ENCODE measurements around the gene PITPNC1. TPM values are rescaled to one million over a fixed set of nuclear protein-coding genes. Genes with fewer than 3 reads are reported as not detected.
A peak's percentile ranks its signal among the peaks of the same experiment; 100 is the strongest.
"Not testable (repeated sequence)": the region's sequence is repeated elsewhere in the genome, so short reads cannot be mapped to it uniquely, and the experiment has no call there.

PITPNC1 gene
- total RNA-seq, 1 donor from 2014 or later = 16.1 TPM

DNA sequence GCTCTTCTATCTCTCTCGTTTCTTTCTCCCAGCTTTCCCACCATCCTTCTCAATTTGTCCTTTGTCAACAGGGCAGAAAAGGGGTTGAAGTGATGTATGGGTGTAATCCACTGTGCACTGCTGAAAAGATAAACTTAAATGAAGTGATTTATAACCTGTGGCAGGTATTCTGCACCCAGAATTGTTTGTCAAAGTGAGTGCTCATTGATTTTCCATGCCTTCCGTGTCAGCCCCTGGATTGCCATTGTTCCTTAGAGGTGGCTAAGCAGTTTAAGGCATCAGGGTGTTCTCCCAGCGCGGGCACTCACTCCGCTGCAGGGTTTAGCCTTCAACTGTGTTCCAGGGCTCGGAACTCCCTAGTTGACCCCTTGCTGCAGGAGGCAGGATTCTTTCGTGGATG lies 82.9 kb downstream of the PITPNC1 start:
- no peak for DNase-seq (ENCODE audit: low read depth in 2 of 2)

DNA sequence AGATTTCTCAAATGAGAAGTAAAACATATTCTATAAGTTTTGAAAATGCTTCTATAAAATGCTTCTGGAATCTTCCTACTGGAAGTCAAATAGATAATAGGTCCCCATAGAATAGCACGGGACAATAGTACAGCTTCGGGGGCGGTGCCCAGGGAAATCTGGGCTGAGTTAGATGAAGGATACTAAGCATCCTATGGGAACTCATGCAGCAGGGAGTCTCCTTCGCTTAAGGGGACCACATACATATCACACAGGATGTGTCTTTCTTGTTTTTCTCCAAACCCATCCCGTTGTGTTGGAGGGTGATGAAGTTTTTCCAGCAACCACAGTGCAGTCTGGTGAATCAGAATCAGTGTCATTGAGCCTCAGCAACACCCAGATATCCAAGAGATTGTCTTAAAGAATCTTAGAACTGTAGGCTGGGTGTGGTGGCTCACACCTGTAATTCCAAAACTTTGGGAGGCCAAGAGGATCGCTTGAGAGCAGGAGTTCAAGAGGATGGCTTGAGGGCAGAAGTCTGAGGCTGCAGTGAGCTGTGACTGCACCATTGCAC lies 84.2 kb downstream of the PITPNC1 start:
- no peak for DNase-seq (ENCODE audit: low read depth in 2 of 2)

DNA sequence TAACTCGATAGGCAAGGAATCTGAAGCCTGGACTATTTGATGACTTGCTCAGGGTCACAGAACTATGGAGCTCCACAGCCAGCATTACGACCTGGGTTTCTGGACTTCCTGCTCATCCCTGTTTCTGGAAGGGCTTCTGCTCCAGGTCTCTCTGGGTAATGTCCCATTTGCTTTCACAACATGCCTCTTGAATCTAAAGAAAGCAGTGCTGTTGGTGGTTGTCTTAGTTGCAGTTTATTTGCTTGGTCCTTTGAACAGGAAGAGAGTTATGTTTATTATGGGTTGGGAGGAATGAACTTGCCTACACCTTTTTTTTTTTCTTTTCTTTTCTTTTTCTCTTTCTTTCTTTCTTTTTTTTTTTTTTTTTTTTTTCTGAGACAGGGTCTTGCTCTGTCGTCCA lies 84.8 kb downstream of the PITPNC1 start:
- DNase-seq (ENCODE audit: low read depth in 2 of 2) = no peak

DNA sequence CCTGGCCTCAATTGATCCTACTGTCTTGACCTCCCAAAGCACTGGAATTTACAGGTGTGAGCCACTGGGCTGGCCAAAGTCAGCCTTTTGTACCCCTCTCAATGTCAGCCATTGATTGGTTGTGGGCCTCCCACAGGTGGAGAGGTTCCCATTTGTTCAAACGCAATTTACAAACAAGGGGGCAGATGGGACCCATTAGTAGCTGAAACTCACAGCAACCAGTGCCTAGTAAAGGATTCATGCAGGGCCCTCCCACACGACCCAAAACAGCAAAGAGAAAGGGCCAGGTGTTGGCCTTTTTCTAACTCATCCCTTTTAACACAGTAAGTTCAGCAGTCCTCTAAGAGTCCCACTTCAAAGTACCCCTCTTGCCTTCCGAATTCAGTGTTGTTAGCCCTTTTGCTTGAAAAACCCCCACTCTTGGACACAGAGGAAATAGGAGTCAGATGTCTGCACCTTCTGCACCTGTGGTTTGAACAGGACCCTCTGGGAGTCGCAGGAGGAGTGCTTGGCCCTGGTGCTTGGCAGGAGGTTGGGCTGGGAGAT lies 89.2 kb downstream of the PITPNC1 start:
- DNase-seq (ENCODE audit: low read depth in 2 of 2) = no peak

DNA sequence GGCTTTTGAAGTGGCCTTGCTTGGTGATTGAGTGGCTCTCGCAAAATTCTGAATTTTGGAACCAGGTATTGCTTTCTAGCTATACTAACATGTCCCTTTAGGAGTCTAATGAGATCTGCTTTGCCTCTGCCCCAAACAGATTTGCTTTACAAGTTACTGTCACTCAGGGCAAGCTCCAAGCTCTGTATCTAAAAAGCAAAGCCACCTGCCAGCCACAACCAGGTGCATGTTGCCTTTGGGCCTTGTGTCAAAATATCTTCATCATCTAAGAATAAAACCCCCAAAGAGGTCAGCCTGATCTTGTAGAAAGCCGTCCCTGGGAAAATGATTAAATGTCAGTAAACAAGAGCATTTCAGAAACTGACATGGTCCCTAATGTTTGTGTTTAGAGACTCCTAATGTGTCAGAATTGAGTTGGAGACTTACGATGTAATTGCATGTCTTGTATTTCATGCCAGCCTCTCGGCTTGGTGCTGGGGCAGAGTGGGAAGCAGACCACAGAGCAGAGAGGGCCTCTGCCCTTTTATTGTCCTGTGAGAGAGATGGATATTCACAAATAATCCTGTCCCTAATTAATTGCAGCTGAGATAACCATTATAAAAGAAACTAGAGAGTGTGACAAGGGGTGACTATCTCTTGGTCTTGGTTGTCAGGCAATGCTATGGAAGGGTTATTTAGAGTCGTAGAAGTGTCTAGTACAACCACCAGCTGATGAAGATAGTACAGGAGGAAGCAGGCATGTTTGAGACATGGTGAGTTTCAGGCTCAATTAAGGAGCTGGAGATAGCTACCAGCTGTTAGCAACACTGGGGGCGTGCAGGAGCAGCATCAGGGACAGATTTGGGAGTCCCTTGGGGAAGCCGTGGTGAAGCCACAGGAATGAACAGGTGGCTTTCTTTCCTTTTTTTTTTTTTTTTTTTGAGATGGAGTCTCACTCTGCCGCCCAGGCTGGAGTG lies 90.7 kb downstream of the PITPNC1 start:
- DNase-seq (ENCODE audit: low read depth in 2 of 2) = no peak

DNA sequence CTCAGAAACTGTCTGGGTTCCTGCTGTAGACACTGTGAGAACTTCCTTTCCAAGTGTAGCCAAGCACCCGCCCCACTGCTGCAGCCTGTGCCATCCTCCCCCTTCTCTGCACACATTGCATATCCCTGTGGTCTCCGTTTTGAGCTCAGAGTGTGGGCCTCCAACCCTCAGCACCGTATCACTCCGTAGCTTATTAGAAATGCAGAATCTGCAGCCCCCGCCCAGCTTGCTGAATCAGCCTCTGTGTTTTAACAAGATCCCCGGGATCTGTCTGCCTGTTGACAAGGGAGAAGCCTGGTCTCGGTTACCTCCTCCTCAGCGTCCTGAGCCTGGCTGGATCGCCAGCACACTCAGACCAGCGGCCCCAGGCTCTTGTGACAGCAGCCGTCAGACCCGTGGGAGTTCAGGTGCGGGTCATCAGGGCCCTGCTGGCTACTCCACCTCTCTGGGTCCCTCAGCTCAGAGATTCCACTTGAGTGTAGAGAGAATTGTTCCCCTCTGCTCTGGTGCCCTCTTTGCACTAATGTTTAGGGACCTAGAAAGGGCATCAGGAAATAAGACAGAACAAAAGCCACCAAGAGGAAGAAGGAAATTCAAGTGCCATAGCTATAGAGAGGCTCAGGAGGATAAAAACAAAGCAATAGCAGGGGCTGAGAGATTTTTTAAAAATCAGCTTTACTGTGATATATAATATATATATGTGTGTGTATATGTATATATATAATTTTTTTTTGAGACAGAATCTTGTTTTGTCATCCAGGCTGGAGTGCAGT lies 92.3 kb downstream of the PITPNC1 start:
- peak; percentile 21 to 28 for DNase-seq (ENCODE audit: low read depth in 2 of 2)

DNA sequence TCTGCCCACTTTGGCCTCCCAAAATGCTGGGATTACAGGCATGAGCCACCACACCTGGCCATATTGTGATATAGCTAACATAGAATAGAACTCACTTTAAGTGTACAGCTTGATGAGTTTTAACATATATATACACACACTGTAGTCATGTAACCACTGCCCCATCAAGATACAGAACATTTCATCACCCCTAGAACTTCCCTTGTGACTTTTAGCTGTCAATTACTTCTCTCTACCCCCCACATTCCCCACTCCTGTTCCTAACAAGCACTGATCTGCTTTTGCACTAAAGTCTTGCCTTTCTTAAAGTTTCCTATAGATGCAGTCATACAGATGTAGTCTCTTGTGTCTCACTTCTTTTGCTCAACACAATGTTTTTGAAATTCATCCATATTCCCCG lies 93.1 kb downstream of the PITPNC1 start:
- DNase-seq (ENCODE audit: low read depth in 2 of 2) = no peak

DNA sequence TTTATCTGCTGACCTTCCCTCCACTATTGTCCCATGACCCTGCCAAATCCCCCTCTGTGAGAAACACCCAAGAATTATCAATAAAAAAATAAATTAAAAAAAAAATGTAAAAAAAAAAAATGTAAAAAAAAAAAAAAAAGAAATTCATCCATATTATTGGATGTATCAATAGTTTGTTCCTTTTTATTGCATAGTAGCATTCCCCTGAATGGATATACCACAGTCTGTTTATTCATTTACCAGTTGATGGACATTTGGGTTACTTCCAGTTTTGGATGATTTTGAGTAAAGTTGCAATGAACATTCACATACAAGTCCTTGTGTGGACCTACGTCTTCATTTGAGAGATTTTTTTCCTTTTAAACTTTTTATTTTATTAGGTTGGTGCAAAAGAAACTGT lies 94.0 kb downstream of the PITPNC1 start:
- DNase-seq (ENCODE audit: low read depth in 2 of 2) = no peak

DNA sequence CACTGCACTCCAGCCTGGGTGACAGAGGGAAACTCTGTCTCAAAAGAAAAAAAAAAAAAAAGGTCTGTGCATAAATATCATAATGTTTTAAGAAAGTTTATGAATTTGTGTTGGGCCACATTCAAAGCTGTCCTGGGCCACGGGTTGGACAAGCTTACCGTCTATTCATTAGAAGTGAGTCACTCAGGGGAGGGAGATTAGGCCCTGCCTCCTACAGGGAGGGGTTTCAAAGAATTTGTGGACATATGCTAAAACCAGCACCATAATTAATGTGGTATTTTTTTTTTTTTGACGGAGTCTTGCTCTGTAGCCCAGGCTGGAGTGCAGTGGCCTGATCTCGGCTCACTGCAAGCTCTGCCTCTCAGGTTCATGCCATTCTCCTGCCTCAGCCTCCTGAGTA lies 95.5 kb downstream of the PITPNC1 start:
- peak in 1 of 2 donors; percentile 48 for DNase-seq (ENCODE audit: low read depth in 2 of 2)

DNA sequence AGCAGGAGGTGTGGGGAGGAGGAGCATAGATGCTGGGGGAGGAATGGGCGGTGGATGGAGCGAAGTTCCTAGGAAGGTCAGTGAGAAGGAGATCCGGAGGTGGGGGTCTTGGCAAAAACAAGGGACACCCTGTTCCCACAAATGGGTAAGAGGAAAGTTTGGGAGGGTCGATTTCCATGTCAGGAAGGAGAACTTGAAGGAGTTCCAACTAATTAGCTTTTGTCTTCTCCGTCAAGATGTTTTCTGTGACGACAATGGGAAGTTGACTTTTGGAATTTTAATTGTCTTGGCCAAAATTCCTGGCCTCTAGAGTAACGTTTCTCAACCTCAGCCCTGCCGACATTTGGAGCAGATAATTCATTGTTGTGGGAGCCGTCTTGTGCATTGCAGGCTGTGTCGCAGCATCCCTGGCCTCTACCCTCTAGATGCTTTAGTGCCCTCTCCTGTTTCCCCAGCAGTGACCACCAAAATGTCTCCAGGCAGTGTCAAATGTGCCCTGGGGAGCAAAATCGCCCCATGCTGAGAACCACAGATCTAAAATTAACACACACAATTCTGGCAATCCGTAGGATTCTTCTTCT lies 97.1 kb downstream of the PITPNC1 start:
- peak in 1 of 2 donors; percentile 71 for DNase-seq (ENCODE audit: low read depth in 2 of 2)

DNA sequence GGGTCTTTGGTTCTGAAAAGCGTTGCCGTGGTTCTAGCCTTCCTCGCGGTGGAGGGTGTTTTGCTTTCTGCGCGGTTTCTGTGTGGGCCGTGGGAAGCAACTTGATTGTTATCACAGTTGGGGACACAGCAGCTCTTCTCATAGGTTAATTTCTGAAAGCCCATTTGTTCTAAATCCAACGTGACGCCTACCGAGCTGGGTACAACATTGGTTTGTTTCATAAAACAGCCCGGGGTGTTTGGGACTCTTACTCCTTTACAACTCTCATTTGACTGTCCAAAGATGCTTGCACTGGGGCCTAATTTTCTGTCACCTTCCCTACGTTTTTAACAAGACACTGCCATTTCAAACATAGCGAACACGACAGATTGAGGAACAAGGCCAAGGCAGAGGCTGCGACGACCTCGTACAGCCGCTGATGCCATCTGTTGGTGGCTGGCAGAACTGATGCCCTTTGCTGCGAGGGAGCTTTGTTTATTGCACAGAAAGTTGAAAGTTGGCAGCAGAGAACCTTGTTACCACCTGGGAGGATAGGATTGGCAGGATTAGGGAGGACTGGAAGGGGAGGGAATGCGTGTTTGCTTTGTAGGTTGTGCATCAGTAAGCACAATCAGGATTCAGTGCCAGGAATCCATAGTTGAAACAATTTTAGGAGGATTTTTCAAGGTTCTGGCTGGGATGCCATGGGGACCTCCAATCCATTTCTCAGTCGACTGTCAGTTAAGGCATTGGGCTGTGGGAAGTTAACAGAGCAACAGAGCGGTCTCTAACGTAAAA lies 98.3 kb downstream of the PITPNC1 start:
- DNase-seq (ENCODE audit: low read depth in 2 of 2) = peak; percentile 86 to 89

DNA sequence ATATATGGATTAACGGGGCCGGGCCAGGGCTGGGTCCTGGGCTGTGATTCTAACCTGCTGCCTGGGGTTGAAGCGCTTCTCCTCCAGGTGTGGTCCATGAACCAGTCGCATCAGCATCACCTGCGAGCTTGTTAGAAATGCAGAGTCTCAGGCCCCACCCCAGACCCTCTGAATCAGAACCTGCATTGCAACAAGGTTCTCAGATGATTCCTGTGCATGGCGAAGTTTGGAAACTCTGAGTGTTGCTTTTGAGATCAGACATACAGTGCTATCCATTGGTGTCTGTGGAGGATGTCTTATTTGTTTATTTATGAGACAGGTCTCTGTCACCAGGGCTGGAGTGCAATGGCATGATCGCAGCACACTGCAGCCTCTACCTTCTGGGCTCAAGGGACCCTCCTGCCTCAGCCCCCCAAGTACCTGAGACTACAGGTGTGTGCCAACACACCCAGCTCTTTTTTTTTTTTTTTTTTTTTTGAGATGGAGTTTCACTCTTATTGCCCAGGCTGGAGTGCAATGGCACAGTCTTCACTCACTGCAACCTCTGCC lies 99.8 kb downstream of the PITPNC1 start:
- DNase-seq (ENCODE audit: low read depth in 2 of 2) = no peak

DNA sequence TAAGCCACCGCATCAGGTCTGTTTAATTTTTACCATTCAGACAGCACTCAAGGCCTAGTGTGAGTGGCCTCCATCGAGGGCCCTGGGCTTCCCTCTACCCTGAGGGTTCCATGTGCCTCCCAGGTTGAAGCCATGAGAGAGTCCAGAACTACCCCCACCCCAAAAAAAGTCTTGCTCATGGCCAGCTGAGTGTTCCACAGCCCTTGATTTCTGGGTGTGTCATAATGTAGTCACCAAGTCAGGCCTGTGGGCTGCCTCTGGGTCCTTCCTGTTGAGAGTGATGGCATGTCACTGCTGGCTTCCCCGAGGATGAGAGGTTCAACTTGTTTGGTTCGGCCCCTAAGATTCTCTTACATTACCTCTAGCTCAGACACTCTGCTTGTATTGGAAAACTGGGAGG lies 100.6 kb downstream of the PITPNC1 start:
- peak in 1 of 2 donors; percentile 58 for DNase-seq (ENCODE audit: low read depth in 2 of 2)

DNA sequence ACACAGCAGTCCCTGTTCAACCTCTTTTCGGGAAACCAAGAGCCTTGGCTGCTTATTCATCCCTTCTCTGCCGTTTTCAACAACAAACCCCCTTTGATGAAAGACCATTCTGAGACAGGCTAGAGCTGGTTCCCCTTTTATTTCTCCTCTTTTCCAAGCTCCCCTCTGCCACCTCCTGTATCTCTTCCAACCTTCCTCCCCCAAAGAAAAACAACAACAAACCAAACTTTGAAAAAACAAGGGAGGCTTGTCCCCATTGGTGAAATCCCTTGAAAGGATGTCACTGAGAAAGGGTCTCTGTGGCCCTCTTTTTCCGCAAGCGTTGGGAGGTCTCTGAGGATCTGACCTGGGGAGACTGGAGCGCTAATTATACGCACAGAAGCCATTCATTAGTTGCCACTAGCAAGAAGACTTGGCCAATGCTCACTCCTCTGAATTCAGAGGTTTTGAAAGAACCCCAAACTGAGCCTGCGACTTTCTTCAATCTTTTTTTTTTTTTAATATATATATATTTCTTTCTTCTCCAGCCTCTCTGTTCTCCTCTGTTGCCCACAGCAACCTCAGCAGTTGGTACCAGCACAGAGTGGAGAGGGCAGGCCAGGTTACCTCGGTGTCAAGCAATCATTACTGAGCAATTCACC lies 101.4 kb downstream of the PITPNC1 start:
- DNase-seq (ENCODE audit: low read depth in 2 of 2) = no peak

DNA sequence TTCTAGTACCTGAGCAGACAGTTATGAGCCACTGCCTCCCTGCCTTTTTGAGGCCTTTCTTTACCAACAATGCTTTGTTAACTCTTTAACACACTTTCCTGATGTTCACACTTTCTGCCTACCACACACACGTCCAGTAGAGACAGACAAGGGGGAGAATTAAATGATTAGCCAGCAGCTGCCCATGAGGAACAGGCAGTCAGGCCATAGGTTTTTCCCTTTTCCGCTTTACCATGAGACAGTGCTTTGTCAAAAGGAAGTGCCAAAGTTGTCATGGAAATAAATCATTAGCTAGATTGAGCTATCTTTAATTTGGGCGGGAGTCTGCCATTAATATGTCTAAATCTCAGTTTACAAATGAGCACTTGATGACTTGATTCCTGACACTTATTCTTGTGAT lies 102.1 kb downstream of the PITPNC1 start:
- peak; percentile 52 to 68 for DNase-seq (ENCODE audit: low read depth in 2 of 2)

DNA sequence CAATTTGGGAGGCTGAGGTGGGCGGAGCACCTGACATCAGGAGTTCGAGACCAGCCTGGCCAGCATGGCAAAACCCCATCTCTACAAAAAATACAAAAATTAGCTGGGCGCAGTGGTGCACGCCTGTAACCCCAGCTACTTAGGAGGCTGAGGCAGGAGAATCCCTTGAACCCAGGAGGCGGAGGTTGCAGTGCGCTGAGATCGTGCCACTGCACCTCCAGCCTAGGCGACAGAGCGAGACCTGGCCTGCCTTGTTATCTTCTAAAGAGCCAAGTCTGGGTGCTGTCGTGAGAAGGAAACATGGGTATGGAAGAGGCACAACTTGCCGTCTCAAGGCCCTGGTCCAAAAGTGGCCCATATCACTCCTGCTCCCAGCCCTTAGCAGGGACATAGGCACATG lies 103.9 kb downstream of the PITPNC1 start:
- DNase-seq (ENCODE audit: low read depth in 2 of 2) = not testable (repeated sequence)

DNA sequence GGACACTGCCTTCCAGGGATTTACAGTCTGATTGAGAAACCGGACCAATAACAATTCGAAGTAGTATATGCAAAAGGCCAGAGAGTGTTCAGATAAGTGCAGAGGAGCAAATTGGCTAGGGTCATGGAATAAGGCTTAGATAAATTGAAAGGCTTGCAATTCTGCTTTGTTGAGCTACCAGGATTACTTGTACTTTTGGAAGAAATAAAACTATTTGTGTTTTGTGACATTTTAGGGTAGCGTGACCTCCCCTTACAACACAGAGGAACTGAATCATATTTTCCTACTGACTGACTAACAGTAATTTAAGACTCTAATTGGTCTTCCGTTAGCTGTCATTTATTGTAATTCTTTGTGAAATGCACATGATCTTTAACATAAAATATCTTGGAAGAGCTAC lies 104.7 kb downstream of the PITPNC1 start:
- peak; percentile 69 to 87 for DNase-seq (ENCODE audit: low read depth in 2 of 2)

DNA sequence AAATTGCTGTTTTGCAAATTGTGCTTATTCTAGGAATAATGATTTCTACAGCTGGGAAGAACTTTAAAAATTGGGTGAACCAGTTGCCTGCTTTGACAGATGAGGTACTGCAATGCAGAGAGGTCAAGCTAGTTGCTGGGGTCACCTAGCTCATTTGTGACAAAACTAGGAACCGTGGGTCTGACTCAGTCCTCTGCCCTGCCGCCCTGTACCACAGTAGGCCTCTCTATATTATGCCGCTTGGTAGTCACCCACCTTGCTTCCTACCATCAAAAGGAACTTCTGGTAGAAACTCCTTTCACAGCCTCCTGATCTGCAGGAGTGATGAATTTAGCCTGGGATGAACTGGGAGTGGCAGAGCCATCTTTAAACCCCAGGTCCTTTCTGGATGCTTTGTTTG lies 105.7 kb downstream of the PITPNC1 start:
- DNase-seq (ENCODE audit: low read depth in 2 of 2) = no peak

DNA sequence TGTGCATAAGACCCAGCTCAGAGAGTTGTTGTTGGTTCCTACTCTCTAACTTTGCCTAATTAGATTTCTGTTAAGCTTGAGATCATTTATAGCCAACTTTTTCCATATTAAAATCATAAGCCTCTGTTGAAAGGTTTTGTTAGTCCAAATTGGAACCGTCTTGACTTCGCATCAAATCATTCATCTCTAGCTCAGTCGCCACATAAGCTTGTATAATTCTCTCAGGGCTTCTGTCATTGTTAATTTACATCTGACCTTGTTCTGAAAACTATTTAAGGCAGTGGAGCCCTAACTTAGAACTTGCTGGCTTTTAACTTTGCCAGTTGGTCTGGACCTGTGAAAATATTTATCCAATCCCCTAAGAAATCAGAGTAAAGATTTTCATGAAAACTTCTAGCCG lies 107.2 kb downstream of the PITPNC1 start:
- no peak for DNase-seq (ENCODE audit: low read depth in 2 of 2)

DNA sequence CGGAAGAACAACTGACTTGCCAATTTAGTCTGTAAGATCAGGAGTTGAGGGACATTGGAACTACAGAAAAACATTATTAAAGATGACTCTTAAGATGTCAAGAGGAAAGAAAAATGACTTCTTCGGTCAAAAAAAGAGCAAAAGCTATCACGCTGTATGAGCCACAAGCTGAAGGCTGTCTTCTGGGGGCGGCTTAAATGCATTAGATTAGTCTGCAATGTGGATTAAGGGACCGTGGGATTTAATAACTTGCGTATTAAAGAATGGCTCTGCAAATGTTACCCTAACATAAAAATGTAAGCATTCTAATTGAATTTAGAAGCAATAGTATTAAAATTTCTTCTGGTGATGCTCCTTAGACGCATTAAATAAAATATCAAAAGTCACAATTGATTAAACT lies 108.6 kb downstream of the PITPNC1 start:
- no peak for DNase-seq (ENCODE audit: low read depth in 2 of 2)
